CD14-positive monocyte (primary cell): Measurements from ENCODE around the gene COL13A1. TPM values are rescaled to one million over a fixed set of nuclear protein-coding genes. Genes with fewer than 3 reads are reported as not detected.

Experiments used
- DNase-seq, 3 donors: peaks; one replicate each; pipeline ENCODE4 v3.0.0-alpha.2; 2011 to 2022
- H2AFZ ChIP-seq: 2 replicates; pipeline ENCODE4 v1.6.0; 2012; ENCODE audit warnings: mild to moderate bottlenecking, low read depth, low read length, inconsistent platforms; ENCODE audit not compliant: insufficient read depth, poor library complexity, severe bottlenecking
- H3K27ac ChIP-seq, 2 donors: 1 replicate in 1 of 2; 2 replicates in 1 of 2; pipeline ENCODE4 v1.5.1; 2012 to 2013; ENCODE audit warnings: low read length in 2 of 2, control low read depth in 1 of 2, inconsistent platforms in 1 of 2, low read depth in 1 of 2, mild to moderate bottlenecking in 1 of 2
- H3K27me3 ChIP-seq, 2 donors: one replicate each; pipeline versions ENCODE4 v1.6.0 to v1.6.1; 2011 to 2013; ENCODE audit warnings: low read length in 2 of 2; ENCODE audit not compliant: control insufficient read depth in 2 of 2, insufficient read depth in 2 of 2
- H3K36me3 ChIP-seq, 2 donors: replicated peaks in 1 of 2; 1 replicate in 1 of 2; 2 replicates in 1 of 2; pipeline versions ENCODE4 v1.5.1 to v1.6.1; 2012 to 2013; ENCODE audit warnings: low read length in 2 of 2, control low read depth in 1 of 2, inconsistent platforms in 1 of 2, mild to moderate bottlenecking in 1 of 2; ENCODE audit not compliant: insufficient read depth in 2 of 2, control insufficient read depth in 1 of 2
- H3K4me1 ChIP-seq, 2 donors: 1 replicate in 1 of 2; 2 replicates in 1 of 2; pipeline versions ENCODE4 v1.5.1 to v1.6.1; 2012 to 2013; ENCODE audit warnings: low read length in 2 of 2, control low read depth in 1 of 2, inconsistent platforms in 1 of 2, mild to moderate bottlenecking in 1 of 2, moderate library complexity in 1 of 2; ENCODE audit not compliant: insufficient read depth in 2 of 2, control insufficient read depth in 1 of 2
- H3K4me2 ChIP-seq: replicated peaks from 2 replicates; pipeline ENCODE3; 2012; ENCODE audit warnings: low read length, moderate library complexity, mild to moderate bottlenecking; ENCODE audit not compliant: poor library complexity, severe bottlenecking; ENCODE audit errors: extremely low read depth
- H3K4me3 ChIP-seq, 3 experiments: fragments of 200-600 bp in 1 of 3; sonication (generic) in 1 of 3; replicated peaks in 1 of 3; 1 replicate in 2 of 3; 2 replicates in 1 of 3; pipeline ENCODE4 v1.5.1; 2011 to 2013; ENCODE audit warnings: low read length in 3 of 3, mild to moderate bottlenecking in 3 of 3, control low read depth in 2 of 3, low read depth in 2 of 3, inconsistent platforms in 1 of 3, moderate library complexity in 1 of 3
- H3K79me2 ChIP-seq: 2 replicates; pipeline ENCODE4 v1.6.0; 2012; ENCODE audit warnings: mild to moderate bottlenecking, control low read depth, inconsistent platforms, low read length, moderate library complexity; ENCODE audit not compliant: insufficient read depth
- H3K9ac ChIP-seq: 2 replicates; pipeline ENCODE4 v1.6.0; 2017; ENCODE audit warnings: low read length, mild to moderate bottlenecking; ENCODE audit not compliant: insufficient read depth, poor library complexity, severe bottlenecking
- H3K9me3 ChIP-seq, 2 donors: replicated peaks in 1 of 2; 1 replicate in 1 of 2; 2 replicates in 1 of 2; pipeline versions ENCODE4 v1.5.1 to v1.6.1; 2012 to 2013; ENCODE audit warnings: low read length in 2 of 2, control low read depth in 1 of 2; ENCODE audit not compliant: control insufficient read depth in 1 of 2, insufficient read depth in 1 of 2
- H4K20me1 ChIP-seq: 2 replicates; pipeline ENCODE4 v1.6.0; 2012; ENCODE audit warnings: mild to moderate bottlenecking, low read length, control low read depth, moderate library complexity; ENCODE audit not compliant: insufficient read depth
- H3K27ac Mint-ChIP-seq, 7 donors: one replicate each; pipeline ENCODE4 v1.8.0; 2020; ENCODE audit warnings: mild to moderate bottlenecking in 7 of 7, mixed read lengths in 7 of 7, moderate library complexity in 6 of 7, inconsistent platforms in 2 of 7
- H3K27me3 Mint-ChIP-seq, 3 donors: one replicate each; pipeline ENCODE4 v1.8.0; 2021 to 2022; ENCODE audit warnings: low read depth in 3 of 3, mild to moderate bottlenecking in 3 of 3, mixed read lengths in 3 of 3, moderate library complexity in 3 of 3, inconsistent platforms in 1 of 3
- H3K36me3 Mint-ChIP-seq, 2 donors: one replicate each; pipeline ENCODE4 v1.8.0; 2020; ENCODE audit warnings: mixed read lengths in 2 of 2, inconsistent platforms in 1 of 2, mild to moderate bottlenecking in 1 of 2
- H3K4me1 Mint-ChIP-seq: one replicate; pipeline ENCODE4 v1.8.0; 2020; ENCODE audit warnings: mild to moderate bottlenecking, mixed read lengths
- H3K4me3 Mint-ChIP-seq, 2 donors: one replicate each; pipeline ENCODE4 v1.8.0; 2020; ENCODE audit warnings: mild to moderate bottlenecking in 2 of 2, mixed read lengths in 2 of 2, moderate library complexity in 1 of 2
- H3K9me3 Mint-ChIP-seq, 7 donors: one replicate each; pipeline ENCODE4 v1.8.0; 2020 to 2022; ENCODE audit warnings: mixed read lengths in 7 of 7, mild to moderate bottlenecking in 6 of 7, moderate library complexity in 6 of 7, inconsistent platforms in 2 of 7
- WGBS: methylation state at CpG from one replicate; pipeline ENCODE4 v1.1.5; 2013; ENCODE audit warnings: missing lambda C conversion rate; ENCODE audit not compliant: insufficient coverage; 5-methylcytosine and 5-hydroxymethylcytosine counted together
- intact Hi-C, 2 donors: fragments of 100-400 bp; cut with micrococcal nuclease; formaldehyde crosslinking; loops; one replicate each; pipeline versions ENCODE4 v1.15.0 to v1.15.1; 2023
- polyA plus RNA-seq, 3 donors: library from polyadenylated mRNA; depleted of rRNA in 1 of 3; unstranded in 2 of 3; stranded (reverse) in 1 of 3; fragments of 300-500 nt in 2 of 3; fragments of >200 nt in 1 of 3; fragmentation: Illumina TruSeq in 2 of 3; gene quantifications; 1 replicate in 2 of 3; 2 replicates in 1 of 3; pipeline ENCODE4 v1.2.3, GENCODE V29; 2012 to 2021
- TF ChIP-seq, protein P1 (sequence below): fragments of 200-600 bp; IDR thresholded peaks from one replicate; pipeline ENCODE4 v1.8.0; 2022; ENCODE audit warnings: antibody characterized with exemption, mild to moderate bottlenecking

Gene COL13A1
- polyA plus RNA-seq, 3 donors = not detected

DNA sequence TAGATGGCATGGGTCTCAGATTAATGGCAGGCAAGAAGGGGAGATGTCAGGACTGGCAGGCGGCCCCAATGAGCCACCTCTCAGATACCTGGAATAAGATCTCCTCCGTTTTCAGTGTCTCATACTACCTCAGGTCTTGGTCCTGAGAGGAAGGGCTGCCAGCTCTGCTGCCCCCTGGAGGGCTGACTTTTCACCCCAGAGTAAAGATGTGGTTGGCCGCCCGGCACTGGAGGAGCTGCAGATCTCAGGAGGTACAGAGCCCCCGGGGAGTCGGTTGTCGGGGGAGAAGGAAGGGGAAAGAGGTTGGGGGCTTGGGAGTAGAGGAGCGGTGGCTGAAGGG is 642 bp upstream of the COL13A1 start:
- H3K4me1 ChIP-seq = peaks cover 7 to 18% of the 10 kb centered on the region in 2 donors
- TF ChIP-seq, protein P1, sequence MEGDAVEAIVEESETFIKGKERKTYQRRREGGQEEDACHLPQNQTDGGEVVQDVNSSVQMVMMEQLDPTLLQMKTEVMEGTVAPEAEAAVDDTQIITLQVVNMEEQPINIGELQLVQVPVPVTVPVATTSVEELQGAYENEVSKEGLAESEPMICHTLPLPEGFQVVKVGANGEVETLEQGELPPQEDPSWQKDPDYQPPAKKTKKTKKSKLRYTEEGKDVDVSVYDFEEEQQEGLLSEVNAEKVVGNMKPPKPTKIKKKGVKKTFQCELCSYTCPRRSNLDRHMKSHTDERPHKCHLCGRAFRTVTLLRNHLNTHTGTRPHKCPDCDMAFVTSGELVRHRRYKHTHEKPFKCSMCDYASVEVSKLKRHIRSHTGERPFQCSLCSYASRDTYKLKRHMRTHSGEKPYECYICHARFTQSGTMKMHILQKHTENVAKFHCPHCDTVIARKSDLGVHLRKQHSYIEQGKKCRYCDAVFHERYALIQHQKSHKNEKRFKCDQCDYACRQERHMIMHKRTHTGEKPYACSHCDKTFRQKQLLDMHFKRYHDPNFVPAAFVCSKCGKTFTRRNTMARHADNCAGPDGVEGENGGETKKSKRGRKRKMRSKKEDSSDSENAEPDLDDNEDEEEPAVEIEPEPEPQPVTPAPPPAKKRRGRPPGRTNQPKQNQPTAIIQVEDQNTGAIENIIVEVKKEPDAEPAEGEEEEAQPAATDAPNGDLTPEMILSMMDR = no peak
- Mint-ChIP-seq H3K36me3 (no peaks in the 10 kb centered on the region), H3K9me3 (peaks cover 0 to 24% (median 3%) of the 10 kb centered on the region in 7 donors), H3K4me1 (peaks cover 9% of the 10 kb centered on the region), H3K27ac (no peak overlapping the region), H3K27me3 (peaks cover 50 to 67% (median 54%) of the 10 kb centered on the region in 3 donors), H3K4me3 (peak overlapping the region in 1 of 2 donors; percentile 83)
- H3K27ac ChIP-seq = no peak overlapping the region
- intact Hi-C loops = no loop called here
- no peaks in the 10 kb centered on the region for H3K36me3 ChIP-seq
- H3K27me3 ChIP-seq = peaks cover 40 to 42% of the 10 kb centered on the region in 2 donors
- no peak overlapping the region for H3K9ac ChIP-seq
- H3K4me2 ChIP-seq = peak overlapping the region; percentile 51
- WGBS = 0% methylated on average over 2 of the region's 8 CpGs
- peaks cover 3 to 16% of the 10 kb centered on the region in 2 donors for H3K9me3 ChIP-seq
- DNase-seq = no peak
- H2AFZ ChIP-seq = no peak overlapping the region
- no peak overlapping the region for H3K4me3 ChIP-seq
- H3K79me2 ChIP-seq = no peaks in the 10 kb centered on the region
- no peaks in the 10 kb centered on the region for H4K20me1 ChIP-seq

DNA sequence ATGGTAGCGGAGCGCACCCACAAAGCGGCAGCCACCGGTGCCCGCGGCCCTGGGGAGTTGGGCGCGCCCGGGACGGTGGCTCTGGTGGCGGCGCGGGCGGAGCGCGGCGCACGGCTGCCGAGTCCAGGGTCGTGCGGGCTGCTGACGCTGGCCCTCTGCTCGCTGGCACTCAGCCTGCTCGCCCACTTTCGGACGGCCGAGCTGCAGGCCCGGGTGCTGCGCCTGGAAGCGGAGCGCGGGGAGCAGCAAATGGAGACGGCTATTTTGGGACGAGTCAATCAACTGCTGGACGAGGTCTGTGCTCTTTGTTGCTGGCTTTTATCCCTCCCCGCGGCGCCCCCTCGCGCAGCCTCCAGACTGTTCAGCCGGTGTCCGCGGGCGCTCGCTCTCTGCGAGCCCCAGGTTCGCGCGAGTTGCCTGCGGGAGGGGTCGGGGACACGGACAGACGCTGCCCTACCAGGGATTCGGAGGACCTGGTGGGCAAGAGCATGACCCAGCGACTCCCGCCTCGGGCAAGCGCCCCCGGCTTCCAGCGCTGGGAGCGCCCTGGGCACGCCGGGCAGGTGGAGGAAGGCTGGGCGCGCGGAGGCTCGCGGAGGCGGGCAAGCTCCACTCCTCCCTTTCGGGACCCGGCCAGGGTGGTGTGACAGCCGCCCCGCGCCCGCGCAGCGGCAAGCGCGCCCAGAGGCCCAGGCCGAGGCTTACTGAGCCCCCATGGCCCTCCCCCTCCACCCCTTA is 887 bp downstream of the COL13A1 start:
- H3K4me1 Mint-ChIP-seq = peaks cover 9% of the 10 kb centered on the region
- TF ChIP-seq, protein P1 = no peak
- intact Hi-C loops = no loop called here
- H3K36me3 Mint-ChIP-seq = no peaks in the 10 kb centered on the region
- Histone ChIP-seq H3K4me1 (peaks cover 7 to 18% of the 10 kb centered on the region in 2 donors), H3K9ac (no peak overlapping the region), H3K4me2 (peak overlapping the region; percentile 51), H2AFZ (no peak overlapping the region), H3K27me3 (peaks cover 40 to 42% of the 10 kb centered on the region in 2 donors), H3K4me3 (peak overlapping the region in 1 of 3 experiments; percentile 39), H3K9me3 (peaks cover 0 to 16% of the 10 kb centered on the region in 2 donors), H3K36me3 (no peaks in the 10 kb centered on the region), H3K27ac (no peak overlapping the region), H4K20me1 (no peaks in the 10 kb centered on the region), H3K79me2 (no peaks in the 10 kb centered on the region)
- H3K27me3 Mint-ChIP-seq = peaks cover 50 to 64% (median 50%) of the 10 kb centered on the region in 3 donors
- DNase-seq = no peak
- no peak overlapping the region for H3K27ac Mint-ChIP-seq
- under 1% methylated on average over 71 of the region's 80 CpGs for WGBS
- H3K9me3 Mint-ChIP-seq = peaks cover 0 to 17% (median 0%) of the 10 kb centered on the region in 7 donors
- peak overlapping the region in 1 of 2 donors; percentile 79 for H3K4me3 Mint-ChIP-seq
